Neural progenitor cell (in vitro differentiated cells): ENCODE data around the gene REXO1. TPM values are rescaled to one million over a fixed set of nuclear protein-coding genes. Genes with fewer than 3 reads are reported as not detected.

ENCODE experiments used
- DNase-seq: peaks from one replicate; pipeline ENCODE4 v3.0.0-alpha.2; 2016; ENCODE audit warnings: low spot score
- H2AFZ ChIP-seq: fragments of 200-600 bp; sonication (generic); replicated peaks from 2 replicates; pipeline ENCODE4 v1.6.1; 2016; ENCODE audit warnings: antibody characterized with exemption
- H3F3A ChIP-seq: fragments of 200-600 bp; sonication (generic); 2 replicates; pipeline ENCODE4 v1.6.1; 2016; ENCODE audit warnings: antibody characterized with exemption, low read depth
- H3K27ac ChIP-seq: fragments of 200-600 bp; sonication (generic); 2 replicates; pipeline ENCODE4 v1.5.1; 2016; ENCODE audit warnings: mild to moderate bottlenecking
- H3K27me3 ChIP-seq: fragments of 200-600 bp; sonication (generic); 2 replicates; pipeline ENCODE4 v1.6.1; 2016; ENCODE audit warnings: mild to moderate bottlenecking, moderate library complexity
- H3K36me3 ChIP-seq: fragments of 200-600 bp; sonication (generic); 2 replicates; pipeline ENCODE4 v1.5.1; 2016
- H3K4me1 ChIP-seq: fragments of 200-600 bp; sonication (generic); 2 replicates; pipeline ENCODE4 v1.6.1; 2016; ENCODE audit warnings: mixed run types
- H3K4me2 ChIP-seq: fragments of 200-600 bp; sonication (generic); 2 replicates; pipeline ENCODE4 v1.6.1; 2016
- H3K4me3 ChIP-seq: fragments of 200-600 bp; sonication (generic); 2 replicates; pipeline ENCODE4 v1.5.1; 2016
- H3K79me2 ChIP-seq: fragments of 200-600 bp; sonication (generic); 2 replicates; pipeline ENCODE4 v1.6.1; 2016; ENCODE audit warnings: low read depth
- H3K9ac ChIP-seq: fragments of 200-600 bp; sonication (generic); 2 replicates; pipeline ENCODE4 v1.6.1; 2016
- H3K9me3 ChIP-seq: fragments of 200-600 bp; sonication (generic); 2 replicates; pipeline ENCODE4 v1.5.1; 2016; ENCODE audit warnings: low read depth
- H4K20me1 ChIP-seq: fragments of 200-600 bp; sonication (generic); 2 replicates; pipeline ENCODE4 v1.6.1; 2016; ENCODE audit warnings: low read depth
- H3K27ac Mint-ChIP-seq: 3 replicates; pipeline ENCODE4 v1.8.0; 2021; ENCODE audit warnings: mixed read lengths
- H3K27me3 Mint-ChIP-seq: 2 replicates; pipeline ENCODE4 v1.8.0; 2022; ENCODE audit warnings: low read depth, mild to moderate bottlenecking, inconsistent platforms, moderate library complexity, mixed read lengths; ENCODE audit not compliant: insufficient read depth
- H3K36me3 Mint-ChIP-seq: 3 replicates; pipeline ENCODE4 v1.8.0; 2021; ENCODE audit warnings: mixed read lengths
- H3K4me1 Mint-ChIP-seq: 3 replicates; pipeline ENCODE4 v1.8.0; 2021; ENCODE audit warnings: mixed read lengths
- H3K4me3 Mint-ChIP-seq: 3 replicates; pipeline ENCODE4 v1.8.0; 2021; ENCODE audit warnings: mild to moderate bottlenecking, moderate library complexity, mixed read lengths
- H3K9me3 Mint-ChIP-seq: 3 replicates; pipeline ENCODE4 v1.8.0; 2020; ENCODE audit warnings: mixed read lengths
- CTCF ChIP-seq: fragments of 200-600 bp; sonication (generic); IDR thresholded peaks from 2 replicates; pipeline ENCODE4 v1.5.1; 2017; ENCODE audit warnings: antibody characterized with exemption, mild to moderate bottlenecking
- EZH2 ChIP-seq: fragments of 200-600 bp; sonication (generic); IDR thresholded peaks from 2 replicates; pipeline ENCODE4 v1.6.1; 2017; ENCODE audit warnings: antibody characterized with exemption, mild to moderate bottlenecking, moderate library complexity
- EZH2phosphoT487 ChIP-seq: fragments of 200-600 bp; sonication (generic); IDR thresholded peaks from 2 replicates; pipeline ENCODE4 v1.6.1; 2017; ENCODE audit warnings: antibody characterized with exemption
- total RNA-seq: library from RNA; depleted of rRNA; stranded (reverse); fragments of >200 nt; gene quantifications from 2 replicates; pipeline ENCODE4 v1.2.3, GENCODE V29; 2015; ENCODE audit warnings: low replicate concordance

REXO1 gene
- total RNA-seq, 1 donor from 2014 or later: 38.7 TPM

- Histone ChIP-seq H3K79me2 (peaks cover 48% of the 10 kb centered on the region), H3F3A (peaks cover 32% of the 10 kb centered on the region), H3K27ac (no peak overlapping the region), H3K4me3 (no peak overlapping the region), H2AFZ (no peak overlapping the region), H3K4me2 (no peak overlapping the region), H3K9me3 (no peaks in the 10 kb centered on the region), H4K20me1 (peaks cover 67% of the 10 kb centered on the region), H3K27me3 (peaks cover 19% of the 10 kb centered on the region), H3K36me3 (no peaks in the 10 kb centered on the region), H3K4me1 (peaks cover 51% of the 10 kb centered on the region), H3K9ac (no peak overlapping the region)
- Mint-ChIP-seq H3K4me3 (no peak overlapping the region), H3K27me3 (peaks cover 3% of the 10 kb centered on the region), H3K9me3 (no peaks in the 10 kb centered on the region), H3K36me3 (no peaks in the 10 kb centered on the region), H3K27ac (no peak overlapping the region), H3K4me1 (peaks cover 29% of the 10 kb centered on the region)
- DNase-seq: no peak
- TF ChIP-seq EZH2phosphoT487 (no peak), CTCF (no peak), EZH2 (no peak)
These were observed 5.8 kb upstream of the REXO1 start for GRCh38 chr19:1854039-1854541.

DNA sequence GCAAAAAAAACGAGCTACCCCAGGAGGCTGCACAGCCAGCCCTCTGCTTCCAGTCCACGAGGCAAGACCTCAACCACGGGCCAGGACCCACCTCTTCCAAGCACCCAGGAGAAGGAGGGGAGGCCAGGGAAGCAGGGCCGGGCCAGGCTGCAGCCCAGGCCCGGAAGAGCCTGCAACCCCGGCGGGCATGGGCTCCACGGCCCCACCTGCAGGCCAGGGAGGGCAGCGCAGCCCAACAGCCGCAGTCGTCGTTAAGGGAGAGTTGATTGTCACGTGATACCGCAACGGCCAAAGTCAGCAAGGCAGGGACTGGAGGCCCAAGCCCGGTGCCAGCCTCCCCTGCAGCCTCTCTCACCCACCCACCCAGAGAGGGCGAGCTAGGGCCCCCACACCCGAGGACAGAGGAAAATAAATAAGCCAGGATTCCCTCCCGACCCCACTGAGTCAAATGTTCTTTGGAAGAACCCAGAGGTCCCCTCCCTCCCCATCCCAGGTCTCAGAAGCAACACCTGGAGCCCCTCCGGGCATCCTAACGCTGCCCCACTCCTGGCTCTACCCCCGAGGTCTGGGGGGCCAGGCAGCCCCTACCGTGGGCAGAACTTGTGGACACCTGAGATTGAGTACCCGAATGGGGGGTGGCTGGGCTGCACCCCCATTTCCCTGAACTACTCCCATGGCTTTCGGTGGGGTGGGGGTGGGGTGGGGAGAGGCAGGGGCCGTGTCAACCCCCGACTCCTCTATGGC is 5.2 kb upstream of the REXO1 start:
- Histone ChIP-seq H3K4me3 (no peak overlapping the region), H3K27ac (no peak overlapping the region), H3F3A (peaks cover 35% of the 10 kb centered on the region), H3K9ac (no peak overlapping the region), H3K4me1 (peaks cover 45% of the 10 kb centered on the region), H4K20me1 (peaks cover 64% of the 10 kb centered on the region), H3K79me2 (peaks cover 42% of the 10 kb centered on the region), H2AFZ (no peak overlapping the region), H3K4me2 (no peak overlapping the region), H3K36me3 (no peaks in the 10 kb centered on the region), H3K9me3 (no peaks in the 10 kb centered on the region), H3K27me3 (peaks cover 19% of the 10 kb centered on the region)
- Mint-ChIP-seq H3K4me3 (peak overlapping the region; percentile 73), H3K9me3 (no peaks in the 10 kb centered on the region), H3K36me3 (no peaks in the 10 kb centered on the region), H3K27me3 (peaks cover 3% of the 10 kb centered on the region), H3K27ac (no peak overlapping the region), H3K4me1 (peaks cover 29% of the 10 kb centered on the region)
- peak; percentile 72 for DNase-seq
- TF ChIP-seq EZH2: no peak
- peak; percentile 81 for TF ChIP-seq CTCF

DNA sequence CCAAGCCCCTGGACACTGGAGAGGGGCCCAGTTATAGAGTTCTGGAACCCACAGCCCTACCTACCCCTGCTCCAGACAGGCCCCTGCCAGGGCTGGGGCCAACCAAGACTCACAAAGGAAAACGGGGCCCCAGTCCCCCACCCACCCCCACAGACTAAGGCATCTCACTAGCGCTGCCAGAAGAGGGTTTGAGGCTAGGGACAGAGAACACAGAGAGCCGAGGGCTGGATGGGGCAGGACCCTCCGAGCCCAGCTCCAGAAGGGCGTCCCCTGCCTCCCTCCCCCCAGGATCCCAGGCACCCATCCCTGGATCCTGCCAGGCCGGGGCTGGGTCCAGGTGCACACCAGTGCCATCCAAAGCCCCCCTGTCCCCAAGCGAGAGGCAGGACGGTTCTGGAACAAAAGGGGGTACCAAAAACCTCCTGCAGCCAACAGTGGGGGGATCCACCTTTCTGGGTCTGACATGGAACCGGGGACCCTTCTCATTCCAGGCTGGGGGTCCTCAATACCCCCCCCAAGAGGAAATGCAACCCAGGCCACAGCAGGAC is 4.4 kb upstream of the REXO1 start:
- Histone ChIP-seq H3K79me2 (peaks cover 39% of the 10 kb centered on the region), H3K27ac (no peak overlapping the region), H3K4me3 (no peak overlapping the region), H4K20me1 (peaks cover 60% of the 10 kb centered on the region), H3K27me3 (peaks cover 12% of the 10 kb centered on the region), H3K9me3 (no peaks in the 10 kb centered on the region), H3K36me3 (no peaks in the 10 kb centered on the region), H3F3A (peaks cover 39% of the 10 kb centered on the region), H3K9ac (no peak overlapping the region), H3K4me1 (peaks cover 38% of the 10 kb centered on the region), H2AFZ (no peak overlapping the region), H3K4me2 (no peak overlapping the region)
- no peak overlapping the region for H3K4me3 Mint-ChIP-seq
- H3K9me3 Mint-ChIP-seq: no peaks in the 10 kb centered on the region
- no peaks in the 10 kb centered on the region for H3K36me3 Mint-ChIP-seq
- TF ChIP-seq EZH2phosphoT487 (no peak), CTCF (no peak), EZH2 (no peak)
- H3K27ac Mint-ChIP-seq: no peak overlapping the region
- peaks cover 22% of the 10 kb centered on the region for H3K4me1 Mint-ChIP-seq
- peaks cover 3% of the 10 kb centered on the region for H3K27me3 Mint-ChIP-seq
- no peak for DNase-seq
